Jurkat, Clone E6-1 (cell line): ENCODE results near the gene KRT39.

Source experiments
- DNase-seq: peaks from one replicate; pipeline ENCODE4 v3.0.0-alpha.2; 2011; ENCODE audit warnings: low read depth, low spot score
- H3K4me3 ChIP-seq: 2 replicates; pipeline ENCODE4 v1.5.1; 2011; ENCODE audit warnings: mild to moderate bottlenecking, low read length, control low read depth, moderate library complexity

The KRT39 gene

DNA sequence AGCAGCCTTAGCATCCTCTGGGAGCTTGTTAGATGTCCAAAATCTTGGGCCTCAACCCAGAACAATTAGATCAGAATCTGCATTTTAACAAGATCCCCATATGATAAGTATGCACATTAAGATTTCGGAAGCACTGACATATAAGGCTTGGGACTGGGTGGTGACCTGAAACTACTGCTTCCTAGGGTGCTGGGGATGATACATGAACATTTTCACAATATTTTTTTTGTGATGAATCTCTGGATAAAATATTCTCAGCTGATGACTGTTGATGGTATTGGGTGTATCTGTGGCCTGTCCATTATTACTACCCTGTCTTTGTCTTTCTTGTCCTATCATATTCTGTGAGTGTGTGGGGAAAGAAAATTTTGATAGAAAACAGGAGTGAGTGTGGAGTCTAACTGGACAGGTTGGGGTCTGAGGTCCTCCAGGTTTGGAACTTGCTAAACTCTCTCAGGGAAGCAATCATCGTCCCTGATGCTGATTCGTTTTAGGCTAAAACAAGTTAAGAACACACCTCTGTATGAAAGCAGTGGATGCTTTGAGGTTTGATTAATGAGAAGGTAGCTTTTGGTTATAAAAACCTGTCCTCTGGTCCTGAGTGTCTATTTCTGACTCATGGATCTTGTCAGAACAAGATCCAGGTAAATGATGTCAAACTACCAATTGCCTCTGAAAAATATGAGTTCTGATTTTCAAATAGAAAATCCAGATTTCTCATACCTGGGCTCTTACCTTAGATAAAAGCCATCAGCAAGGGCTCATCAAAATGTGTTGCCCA, 52.5 kb downstream of the KRT39 start:
- DNase-seq: no peak
- H3K4me3 ChIP-seq: no peak overlapping the region

DNA sequence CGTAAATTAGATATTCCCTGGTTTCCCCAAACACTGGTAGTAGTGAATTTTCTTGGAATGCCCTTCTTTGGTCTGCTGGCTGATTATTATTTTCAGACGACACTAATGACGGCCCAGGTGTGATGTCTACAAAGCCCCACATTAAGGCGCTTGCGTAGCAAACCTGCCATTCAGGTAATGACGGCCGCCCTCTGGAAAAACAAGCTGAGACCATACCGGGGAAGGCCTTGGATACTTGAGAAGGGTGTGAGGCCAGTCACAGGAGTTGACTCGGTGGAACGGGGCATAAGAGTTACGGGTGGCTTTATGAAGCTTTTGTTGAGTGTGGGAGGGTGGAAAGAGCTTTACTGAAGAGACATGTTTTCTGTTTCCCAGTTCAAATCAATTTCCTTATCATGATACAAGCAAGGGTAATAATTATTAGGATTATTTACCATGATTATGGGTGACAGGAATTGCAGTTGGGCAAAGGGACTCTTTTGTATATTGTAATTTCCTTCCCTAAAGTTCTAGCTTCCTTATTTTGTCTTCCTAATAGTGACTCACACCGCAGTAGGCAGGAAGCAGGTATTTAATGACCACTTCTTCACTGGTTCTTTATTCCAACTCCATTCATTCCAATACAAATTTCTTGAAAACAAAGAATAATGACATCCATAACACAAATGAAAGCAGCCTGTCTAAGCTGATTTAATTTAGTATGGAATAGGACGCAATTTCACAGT, 54.1 kb downstream of the KRT39 start:
- no peak for DNase-seq
- no peak overlapping the region for H3K4me3 ChIP-seq

GRCh38 chr17:40910441-40910841, 56.3 kb downstream of the KRT39 start:
- no peak overlapping the region for H3K4me3 ChIP-seq
- no peak for DNase-seq

DNA sequence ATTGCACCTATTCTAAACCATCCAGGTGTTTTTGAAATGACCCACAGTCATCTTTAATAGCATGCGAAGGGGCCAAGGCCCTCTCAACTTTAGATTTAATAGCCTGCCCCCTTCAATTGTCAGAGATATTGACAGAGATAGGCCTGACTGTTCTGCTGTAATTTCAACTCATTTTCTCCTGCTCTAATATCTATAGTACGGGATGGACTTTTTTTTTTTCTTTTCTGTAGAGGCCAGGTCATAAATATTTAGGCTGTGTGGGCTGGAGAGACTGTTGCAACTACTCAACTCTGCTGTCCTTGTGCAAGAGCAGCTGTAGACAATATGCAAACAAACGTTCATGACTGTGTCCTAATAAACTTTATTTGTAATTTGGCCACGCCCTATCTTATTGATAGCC, 57.0 kb downstream of the KRT39 start:
- H3K4me3 ChIP-seq: no peak overlapping the region
- no peak for DNase-seq

DNA sequence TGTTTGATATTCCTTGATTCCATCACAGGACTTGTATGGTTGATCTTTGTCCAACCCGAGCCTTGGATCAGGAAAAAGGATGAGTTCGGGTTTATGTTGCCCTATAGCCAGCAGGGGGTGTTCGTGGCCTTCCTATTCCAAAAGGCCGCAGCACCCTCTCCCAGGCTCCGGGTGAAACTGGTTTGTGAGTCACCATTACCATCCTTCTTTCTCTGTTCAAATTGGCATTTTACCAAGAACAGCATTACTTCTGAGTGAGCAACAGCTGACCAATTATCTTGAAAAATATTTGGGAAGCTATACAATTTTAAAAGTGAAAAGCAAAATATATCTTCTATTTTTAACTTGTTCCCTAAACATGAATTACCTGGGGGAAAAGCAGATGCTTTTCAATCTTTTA, 57.4 kb downstream of the KRT39 start:
- no peak overlapping the region for H3K4me3 ChIP-seq
- peak; percentile 30 for DNase-seq
